Measurements from ENCODE around the gene C20orf141. TPM values are rescaled to one million over a fixed set of nuclear protein-coding genes. Genes with fewer than 3 reads are reported as not detected.

Gene C20orf141
- total RNA-seq, 1 donor from 2014 or later: not detected

DNA sequence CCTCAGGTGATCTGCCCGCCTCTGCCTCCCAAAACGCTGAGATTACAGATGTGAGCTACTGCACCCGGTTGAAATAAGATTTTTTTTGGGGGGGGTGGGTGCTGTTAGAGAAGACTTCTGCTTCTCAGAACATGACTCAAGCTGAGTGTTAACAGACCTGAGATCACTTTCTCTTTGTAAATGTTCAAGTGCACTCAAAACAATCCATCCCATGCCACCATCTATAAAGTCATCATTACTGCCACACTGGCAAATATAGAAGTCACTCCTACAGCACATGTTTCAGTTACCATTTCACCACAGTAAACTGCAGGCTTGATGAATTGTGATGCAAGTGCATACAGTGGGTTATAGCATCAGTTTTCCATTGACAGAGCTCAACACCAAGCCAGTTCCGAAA lies 34.7 kb downstream of the C20orf141 start:
- no peak for DNase-seq

DNA sequence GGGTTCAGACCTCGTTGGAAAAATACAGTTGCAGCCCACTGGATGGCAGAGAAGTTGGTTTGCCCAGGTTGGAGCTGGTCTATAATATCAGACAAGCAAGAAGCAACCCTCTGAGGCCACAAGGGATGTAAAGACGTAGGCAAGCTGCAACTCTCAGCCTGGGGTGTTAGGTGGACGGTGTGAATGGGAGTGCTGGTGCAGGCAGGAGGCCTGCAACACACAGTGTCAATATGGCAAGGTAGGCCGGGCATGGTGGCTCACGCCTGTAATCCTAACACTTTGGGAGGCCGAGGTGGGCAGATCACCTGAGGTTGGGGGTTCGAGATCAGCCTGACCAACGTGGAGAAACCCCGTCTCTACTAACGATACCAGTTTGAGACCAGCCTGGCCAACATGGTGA lies 36.3 kb downstream of the C20orf141 start:
- DNase-seq: no peak

DNA sequence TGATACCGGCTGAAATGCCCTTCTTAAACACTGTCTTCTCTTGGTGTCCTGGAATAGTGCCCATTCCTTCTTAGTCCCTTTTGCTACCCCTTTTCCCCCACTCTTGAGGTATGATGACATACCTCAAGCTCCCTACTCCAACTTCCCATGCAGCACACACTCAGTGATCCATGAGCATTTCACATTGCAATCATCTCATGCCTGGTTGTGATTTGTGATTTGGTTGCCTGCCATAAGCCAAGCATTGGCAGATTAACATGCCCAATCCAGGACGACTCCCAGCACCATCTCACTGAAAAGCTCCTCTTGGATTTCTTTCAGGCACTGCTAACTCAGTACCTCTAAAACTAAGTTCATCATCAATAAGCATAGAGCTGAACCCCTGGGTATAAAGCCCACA lies 43.8 kb downstream of the C20orf141 start:
- DNase-seq: no peak

DNA sequence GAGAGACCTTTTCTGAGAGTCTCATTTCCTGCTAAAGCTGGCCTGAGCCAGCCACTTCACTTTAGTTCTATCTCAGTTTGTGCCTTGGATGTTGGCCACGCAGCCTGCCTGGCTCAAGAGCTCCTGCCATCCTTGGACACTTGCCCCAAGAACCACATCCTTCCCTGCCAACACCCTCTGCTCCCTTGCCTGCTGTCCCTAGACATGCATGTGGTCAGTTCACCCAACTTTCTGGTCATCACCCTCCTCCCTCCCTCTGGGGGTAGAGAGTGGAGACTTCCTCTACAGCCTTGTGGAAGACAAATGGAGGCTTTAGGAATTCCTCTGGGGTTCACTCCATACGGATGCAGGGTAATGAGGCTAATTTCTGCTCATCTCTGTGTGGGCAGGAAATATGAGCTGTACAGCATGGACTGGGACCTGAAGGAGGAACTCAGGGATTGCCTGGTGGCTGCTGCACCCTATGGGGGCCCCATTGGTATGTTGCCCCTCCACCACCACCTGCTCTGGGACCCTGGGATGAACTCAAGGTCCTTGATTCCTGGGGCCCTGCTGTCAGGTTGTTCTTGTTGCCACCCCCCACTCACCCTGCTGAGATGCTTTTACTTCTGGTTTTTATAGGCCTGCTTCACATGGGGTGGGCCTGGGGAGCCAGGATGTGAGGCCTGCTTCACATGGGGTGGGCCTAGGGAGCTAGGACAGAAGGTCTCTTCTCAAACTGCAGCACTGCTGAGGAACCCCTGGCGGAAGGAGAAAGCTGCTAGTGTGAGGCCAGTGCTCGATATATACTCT lies 44.7 kb downstream of the C20orf141 start:
- no peak for DNase-seq

DNA sequence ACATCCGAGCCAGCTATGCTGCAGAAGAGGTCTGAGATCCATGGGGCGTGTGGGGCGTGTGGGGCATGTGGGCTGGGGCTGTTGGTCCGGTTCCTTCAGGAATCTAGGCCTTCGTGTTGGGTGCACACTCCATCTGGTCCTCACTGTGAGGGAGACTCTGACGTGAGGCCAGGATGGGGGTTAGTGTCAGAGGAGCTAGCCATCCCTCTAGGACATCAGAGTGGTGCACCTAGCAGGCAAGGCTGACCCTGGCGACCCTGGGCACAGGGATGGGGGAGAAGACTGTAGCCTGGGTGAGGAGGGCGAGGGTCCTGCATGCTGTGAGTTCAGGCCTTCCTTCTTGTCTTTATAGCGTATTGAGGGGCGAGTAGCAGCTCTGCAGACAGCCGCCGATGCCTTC lies 49.8 kb downstream of the C20orf141 start:
- no peak for DNase-seq

DNA sequence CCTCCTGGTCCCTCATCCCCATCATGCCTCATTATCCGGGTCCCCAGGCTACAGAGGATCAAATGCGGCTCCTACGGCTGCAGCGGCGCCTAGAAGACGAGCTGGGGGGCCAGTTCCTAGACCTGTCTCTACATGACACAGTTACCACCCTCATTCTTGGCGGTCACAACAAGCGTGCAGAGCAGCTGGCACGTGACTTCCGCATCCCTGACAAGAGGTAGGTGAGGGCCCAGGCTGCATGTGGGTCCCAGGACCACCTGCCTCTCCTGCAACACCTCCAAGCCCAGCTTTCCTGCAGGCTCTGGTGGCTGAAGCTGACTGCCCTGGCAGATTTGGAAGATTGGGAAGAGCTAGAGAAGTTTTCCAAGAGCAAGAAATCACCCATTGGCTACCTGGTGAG lies 50.3 kb downstream of the C20orf141 start:
- DNase-seq: no peak

Other genes with a start within 250 kb of the C20orf141 start
- gene NOP56, start 162.4 kb upstream of the C20orf141 start, total RNA-seq: 67.7 TPM
- gene IDH3B, start 150.8 kb upstream of the C20orf141 start, total RNA-seq: 157 TPM
- gene EBF4, start 122.2 kb upstream of the C20orf141 start, total RNA-seq: 3.4 TPM
- 32.1 TPM for gene CPXM1, start 14.4 kb upstream of the C20orf141 start, total RNA-seq
- not detected for gene TMEM239, start 1.4 kb downstream of the C20orf141 start, total RNA-seq
- gene PCED1A, start 25.7 kb downstream of the C20orf141 start, total RNA-seq: 28.5 TPM
- 33.0 TPM for gene VPS16, start 25.8 kb downstream of the C20orf141 start, total RNA-seq
- 88.3 TPM for gene PTPRA, start 58.5 kb downstream of the C20orf141 start, total RNA-seq
- not detected for gene GNRH2, start 228.6 kb downstream of the C20orf141 start, total RNA-seq
- gene MRPS26, start 231.1 kb downstream of the C20orf141 start, total RNA-seq: 32.1 TPM